GM18861 (cell line): ENCODE results near the gene MCF2L.

Source experiments
- ATAC-seq: cut with Tn5 transposase; IDR thresholded peaks from one replicate; pipeline ENCODE4 v1.9.1; 2021; ENCODE audit not compliant: unreplicated experiment

MCF2L gene

DNA sequence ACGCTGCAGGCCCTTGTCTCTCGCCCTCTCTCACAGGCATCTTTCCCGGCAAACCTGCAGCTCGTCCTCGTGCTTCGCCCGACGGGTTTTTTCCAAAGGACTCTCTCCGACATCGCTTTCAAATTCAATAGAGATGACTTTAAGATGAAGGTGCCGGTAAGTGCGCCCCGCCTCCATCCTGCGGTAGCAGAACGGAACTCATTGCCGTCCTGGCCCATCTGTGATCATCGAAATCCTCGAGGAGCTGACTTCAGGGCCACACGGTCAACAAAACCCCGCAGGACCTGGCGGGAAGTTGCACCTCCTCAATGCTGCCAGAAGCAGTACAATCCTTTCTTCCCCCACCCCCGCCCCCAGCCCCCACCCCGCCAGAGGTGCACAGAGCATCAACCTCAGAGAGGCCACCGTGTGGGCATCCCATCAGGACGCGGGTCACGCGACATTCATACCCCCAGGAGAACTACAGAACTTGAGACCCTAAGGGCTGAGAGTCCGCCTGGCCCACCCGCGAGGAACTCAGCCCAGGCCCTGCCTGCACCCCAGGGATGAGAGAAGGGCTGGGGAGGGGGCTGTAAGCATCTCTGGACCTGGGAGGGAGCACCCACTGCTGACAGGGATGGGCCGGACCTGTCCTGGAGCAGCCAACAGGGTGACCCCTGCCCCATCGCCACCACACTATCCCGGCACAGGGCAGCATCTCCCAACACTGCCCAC lies 91.7 kb downstream of the MCF2L start:
- ATAC-seq: no peak

- ATAC-seq: no peak
Measured at GRCh38 chr13:113061271-113061625, 92.2 kb downstream of the MCF2L start.

DNA sequence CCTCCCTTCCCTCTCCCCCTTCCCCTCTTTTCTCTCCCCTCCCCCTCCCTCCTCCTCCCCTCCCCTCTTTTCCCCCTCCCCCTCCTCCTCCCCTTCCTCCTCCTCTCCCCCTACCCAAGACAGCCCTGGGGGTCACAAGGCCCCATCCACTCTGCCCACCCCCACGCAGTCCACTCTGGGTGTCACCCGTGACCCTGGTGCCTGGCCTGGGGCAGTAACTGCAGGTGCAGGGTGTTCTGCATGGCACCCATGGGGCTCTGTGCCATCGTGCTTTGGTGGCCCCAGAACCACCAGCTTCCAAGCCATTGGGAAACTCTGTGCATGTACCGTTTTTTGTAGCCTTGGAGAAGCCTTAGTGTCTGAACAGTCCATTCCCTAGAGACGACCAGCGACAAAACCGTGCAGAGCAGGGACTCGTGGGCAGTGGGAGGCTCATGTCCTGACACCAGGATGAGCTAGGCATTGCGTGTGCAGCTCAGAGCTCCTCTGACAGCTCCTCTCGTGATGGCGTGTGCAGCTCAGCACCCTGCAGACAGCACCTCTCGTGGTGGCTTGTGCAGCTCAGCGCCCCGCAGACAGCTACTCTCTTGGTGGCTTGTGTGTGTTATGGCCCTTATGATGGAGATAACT lies 92.9 kb downstream of the MCF2L start:
- no peak for ATAC-seq

DNA sequence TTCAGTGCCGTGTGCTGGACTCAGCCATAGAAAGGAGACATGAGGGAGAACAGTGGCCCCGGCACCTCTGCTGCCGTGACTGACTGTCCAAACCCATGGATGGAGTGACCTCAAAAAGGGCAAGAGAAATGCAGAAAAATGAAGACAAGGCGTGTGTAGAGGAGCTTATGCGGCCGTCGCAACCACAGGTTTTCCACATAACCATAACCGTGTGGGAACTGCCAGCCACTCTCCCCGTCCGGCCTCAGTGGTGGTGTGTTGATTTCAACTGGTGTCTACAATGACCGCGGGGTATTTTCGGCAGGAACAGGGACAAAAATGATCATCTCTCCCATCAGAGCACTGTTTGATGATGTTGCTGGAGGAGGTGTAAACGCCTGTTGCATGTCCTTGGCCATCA lies 93.7 kb downstream of the MCF2L start:
- no peak for ATAC-seq

DNA sequence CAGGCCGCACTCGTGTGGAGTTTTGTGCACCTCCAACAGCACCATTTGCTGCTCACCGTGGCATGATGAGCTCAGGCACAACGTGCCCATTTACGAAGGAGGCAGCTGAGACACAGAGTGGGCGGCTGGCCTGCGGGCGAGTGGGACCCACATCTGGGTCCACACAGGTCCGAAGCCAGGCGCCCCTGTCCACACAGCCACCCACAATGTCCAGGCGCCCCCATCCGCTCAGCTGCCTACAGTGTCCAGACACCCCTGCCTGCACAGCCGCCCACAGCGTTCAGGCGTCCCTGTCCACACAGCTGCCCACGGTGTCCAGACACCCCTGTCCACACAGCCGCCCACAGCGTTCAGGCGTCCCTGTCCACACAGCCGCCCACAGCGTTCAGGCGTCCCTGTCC lies 94.1 kb downstream of the MCF2L start:
- ATAC-seq: no peak

DNA sequence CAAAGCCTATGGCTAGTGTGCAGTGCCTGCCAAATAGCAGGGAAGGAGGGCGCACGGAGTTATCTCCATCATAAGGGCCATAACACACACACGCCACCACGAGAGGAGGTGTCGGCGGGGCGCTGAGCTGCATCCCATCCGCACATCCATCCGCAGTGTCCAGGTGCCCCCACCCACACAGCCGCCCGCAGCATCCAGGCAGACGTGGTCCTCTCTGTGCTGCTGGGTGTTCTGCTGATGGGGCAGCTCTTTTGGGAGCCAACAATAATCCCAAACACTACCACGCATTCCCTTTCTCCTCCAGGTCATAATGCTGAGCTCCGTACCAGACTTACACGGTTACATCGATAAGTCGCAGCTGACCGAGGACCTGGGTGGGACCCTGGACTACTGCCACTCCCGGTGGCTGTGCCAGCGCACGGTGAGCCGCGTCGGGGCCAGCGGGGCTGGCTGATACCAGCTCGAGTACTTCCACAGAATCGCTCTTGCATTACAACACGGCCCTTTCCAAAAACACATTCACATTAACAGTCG lies 95.1 kb downstream of the MCF2L start:
- ATAC-seq: no peak

DNA sequence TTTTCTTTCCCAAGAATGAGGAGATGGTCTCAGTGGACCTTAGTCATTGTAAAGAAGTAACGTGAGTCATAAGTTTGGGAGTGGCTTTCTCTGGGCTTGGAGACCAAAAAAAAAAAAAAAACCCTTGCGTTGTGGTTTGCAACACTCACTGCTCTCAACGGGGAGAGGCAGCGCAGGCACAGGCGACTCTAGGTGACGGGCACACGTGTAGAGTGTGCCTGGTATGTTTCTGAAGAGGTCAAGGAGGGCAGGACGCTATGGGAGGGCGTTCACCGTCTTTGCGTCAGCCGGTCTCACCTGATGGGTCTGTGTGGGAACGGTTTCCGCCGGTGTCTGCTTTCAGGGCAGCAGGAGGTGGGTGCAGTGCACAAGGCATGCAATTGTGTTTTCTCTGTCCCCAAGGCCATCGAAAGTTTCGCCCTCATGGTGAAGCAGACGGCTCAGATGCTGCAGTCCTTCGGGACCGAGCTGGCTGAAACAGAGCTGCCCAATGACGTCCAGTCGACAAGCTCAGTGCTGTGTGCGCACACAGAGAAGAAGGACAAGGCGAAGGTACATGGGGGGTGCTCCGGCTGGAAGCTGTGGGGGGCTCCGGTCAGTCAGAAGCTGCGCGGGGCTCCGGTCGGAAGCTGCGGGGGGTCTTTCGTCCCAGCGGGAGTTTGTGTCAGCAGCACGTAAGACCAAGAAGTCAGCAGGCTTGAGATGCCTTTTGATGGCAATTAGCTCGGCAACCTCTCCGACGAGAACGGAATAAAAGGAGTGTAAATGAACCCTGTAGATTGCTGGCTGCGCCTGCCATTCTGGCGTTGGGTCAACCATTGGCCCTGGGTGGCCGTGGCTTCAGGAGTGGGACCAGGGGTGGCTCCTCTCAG lies 95.8 kb downstream of the MCF2L start:
- no peak for ATAC-seq

DNA sequence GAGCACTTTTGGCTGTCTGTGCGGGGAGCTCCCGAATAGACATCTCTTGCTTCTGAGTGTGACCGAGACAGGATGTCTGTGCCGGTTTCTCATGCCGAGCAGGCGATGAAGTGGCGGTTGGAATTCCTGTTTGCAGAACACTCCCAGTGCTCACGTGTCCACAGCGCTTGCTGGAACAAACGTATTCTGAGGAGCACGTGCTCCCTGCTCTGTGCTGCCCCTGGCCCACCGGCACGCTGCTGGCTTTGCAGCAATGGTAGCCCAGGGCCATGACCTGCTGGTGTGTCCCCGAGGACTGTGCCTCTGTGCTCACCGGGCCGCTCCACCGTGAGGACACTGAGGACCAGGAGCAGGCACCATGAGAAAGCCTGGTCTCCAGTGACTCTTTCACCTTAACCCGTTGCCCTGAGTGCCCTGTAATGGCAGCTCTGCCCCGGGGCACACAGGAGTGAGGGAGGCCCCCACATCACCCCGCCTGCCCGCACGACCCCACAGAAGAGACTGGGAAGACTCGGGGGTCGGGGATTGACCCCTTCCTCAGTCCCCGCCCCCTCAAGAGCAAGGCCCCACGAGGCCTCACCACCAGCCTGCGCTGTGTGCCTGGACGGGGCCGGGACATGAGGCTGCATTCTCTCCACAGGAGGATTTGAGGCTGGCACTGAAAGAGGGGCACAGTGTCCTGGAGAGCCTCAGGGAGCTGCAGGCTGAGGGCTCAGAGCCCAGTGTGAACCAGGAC lies 96.6 kb downstream of the MCF2L start:
- ATAC-seq: no peak

DNA sequence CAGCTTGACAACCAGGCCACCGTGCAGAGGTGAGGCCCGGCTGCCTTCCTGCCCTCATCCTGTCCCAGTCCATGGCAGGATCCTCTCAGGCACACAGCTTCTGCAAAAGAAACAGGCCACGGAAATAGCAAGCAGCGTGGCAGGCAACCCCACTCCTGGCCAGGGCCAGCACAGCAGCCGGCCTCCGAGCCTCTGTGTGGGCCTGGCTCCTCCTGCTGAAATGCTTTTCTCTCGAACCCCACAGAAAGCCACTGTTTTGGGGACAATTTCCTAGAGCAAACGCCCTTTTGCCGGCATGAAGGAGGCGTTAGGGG lies 97.1 kb downstream of the MCF2L start:
- no peak for ATAC-seq

GRCh38 chr13:113066746-113067145 lies 97.7 kb downstream of the MCF2L start:
- no peak for ATAC-seq

GRCh38 chr13:113069861-113070805 lies 101.1 kb downstream of the MCF2L start:
- ATAC-seq: no peak

DNA sequence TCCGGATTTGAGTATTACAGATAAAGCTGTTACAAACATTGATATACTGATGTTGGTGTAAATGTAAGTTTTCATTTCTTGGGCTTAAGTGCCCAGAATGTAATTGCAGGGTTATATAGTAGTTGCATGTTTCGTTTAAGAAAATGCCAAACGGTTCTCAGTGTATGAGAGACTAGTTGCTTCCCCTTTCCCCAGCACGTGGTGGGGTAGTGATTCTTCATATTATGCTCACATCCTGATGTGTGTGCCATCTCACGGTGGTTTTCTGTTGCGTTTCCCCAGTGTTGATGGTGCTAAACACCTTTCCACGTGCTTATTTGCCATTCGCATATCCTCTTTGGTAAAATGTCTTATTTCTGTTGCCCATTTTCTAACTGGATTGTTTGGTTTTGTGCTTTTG lies 101.8 kb downstream of the MCF2L start:
- no peak for ATAC-seq

DNA sequence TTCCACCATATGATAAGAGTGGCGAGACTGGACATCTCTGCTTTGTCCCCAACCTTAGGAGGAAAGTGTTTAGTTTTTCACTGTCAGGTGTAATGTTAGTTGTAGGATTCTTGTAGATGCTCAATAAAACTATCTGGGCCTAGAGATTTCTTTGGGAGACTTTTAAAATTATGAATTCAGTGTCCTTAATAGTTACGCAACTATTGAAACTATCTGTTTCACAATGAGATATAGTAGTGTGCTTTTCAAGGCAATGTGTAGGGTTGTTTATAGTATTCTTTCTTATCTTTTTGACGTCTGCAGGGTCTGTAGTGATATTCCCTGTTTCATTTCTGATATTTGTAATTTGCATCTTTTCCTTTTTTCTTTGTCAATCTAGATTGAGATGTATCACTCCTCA lies 103.4 kb downstream of the MCF2L start:
- no peak for ATAC-seq

DNA sequence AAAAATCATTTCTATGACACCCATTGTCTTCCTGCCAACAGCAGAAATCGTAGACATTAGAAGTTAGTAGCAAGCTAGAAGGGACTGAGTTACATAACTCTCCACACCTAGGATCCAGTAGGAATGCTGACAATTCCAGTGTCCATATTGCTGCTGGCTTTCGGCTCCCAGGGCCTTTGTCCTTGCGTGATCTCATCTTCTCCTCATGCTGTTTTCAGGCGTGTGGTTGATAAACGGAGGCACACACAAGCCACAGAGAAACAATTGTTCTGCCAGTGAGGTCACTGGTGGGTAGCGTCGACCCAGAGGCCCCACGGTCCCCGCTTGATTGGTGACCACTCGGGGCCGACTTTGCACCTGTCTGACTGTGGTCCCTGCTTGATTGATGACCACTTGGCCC lies 104.9 kb downstream of the MCF2L start:
- no peak for ATAC-seq

GRCh38 chr13:113074401-113074800 lies 105.4 kb downstream of the MCF2L start:
- no peak for ATAC-seq

GRCh38 chr13:113074876-113075275 lies 105.9 kb downstream of the MCF2L start:
- no peak for ATAC-seq

GRCh38 chr13:113075711-113076110 lies 106.7 kb downstream of the MCF2L start:
- ATAC-seq: no peak

DNA sequence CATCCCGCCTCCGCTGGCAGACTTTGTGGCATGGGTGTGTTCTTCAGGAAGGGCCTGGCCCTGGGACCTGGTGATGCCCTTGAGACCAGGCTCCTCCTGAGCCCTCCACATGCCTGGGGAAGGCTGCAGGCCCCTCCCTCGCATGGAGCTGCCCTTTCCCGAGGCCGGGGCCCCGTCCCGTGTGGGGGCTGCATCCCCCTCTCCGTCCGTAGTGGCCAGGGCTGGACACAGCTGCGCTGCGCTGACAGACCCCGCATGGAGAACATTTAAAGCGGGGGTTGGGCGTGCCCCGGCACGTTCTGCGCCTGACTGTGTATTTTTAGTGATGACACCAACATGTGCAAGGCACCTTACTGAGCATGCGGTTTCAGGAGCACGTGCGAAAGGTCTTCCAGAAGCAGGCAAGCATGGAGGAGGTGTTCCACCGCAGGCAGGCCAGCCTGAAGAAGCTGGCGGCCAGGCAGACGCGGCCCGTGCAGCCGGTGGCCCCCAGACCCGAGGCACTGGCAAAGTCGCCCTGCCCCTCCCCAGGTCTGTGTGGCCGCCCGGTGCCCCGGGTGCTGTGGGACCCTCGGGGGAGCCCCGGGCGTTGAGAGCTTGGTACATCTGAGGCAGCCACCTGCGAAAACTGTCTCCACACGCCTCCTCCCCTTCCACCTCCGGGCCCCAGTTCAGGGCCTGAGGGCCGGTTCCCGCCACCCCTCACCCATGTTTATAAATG lies 107.8 kb downstream of the MCF2L start:
- no peak for ATAC-seq

DNA sequence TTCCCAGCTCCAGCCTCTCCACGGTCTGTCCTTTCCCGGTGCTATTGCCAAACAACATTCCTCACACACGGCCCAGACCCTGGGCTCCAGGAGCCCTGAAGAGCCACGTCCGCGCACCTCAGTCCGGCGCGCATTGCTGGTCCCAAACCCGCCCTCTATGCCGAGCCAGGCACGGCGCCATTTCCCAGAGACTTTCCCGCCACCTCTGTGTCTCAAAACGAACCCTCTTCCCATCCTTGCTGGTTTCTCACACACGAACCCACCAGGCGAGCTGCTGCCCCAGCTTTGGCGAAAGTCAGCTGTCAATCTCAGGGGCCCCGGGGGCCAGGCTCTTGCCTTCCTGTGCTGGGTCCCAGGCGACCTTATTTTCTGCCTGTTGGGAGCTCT lies 108.5 kb downstream of the MCF2L start:
- no peak for ATAC-seq
